Neural cell (in vitro differentiated cells): ENCODE data around the gene PLAAT2.

ENCODE experiments used
- CTCF ChIP-seq: fragments of 450-650 bp; IDR thresholded peaks from 2 replicates; pipeline ENCODE4 v1.5.1; 2014; ENCODE audit warnings: antibody characterized with exemption, mild to moderate bottlenecking, moderate library complexity; ENCODE audit not compliant: poor library complexity, severe bottlenecking
- EP300 ChIP-seq: fragments of 450-650 bp; conservative IDR thresholded peaks from 2 replicates; pipeline ENCODE4 v1.6.1; 2014; ENCODE audit warnings: antibody characterized with exemption, mild to moderate bottlenecking, moderate library complexity; ENCODE audit not compliant: poor library complexity, severe bottlenecking
- EZH2 ChIP-seq: fragments of 200-600, 300-800 bp; shearing (Covaris generic), sonication (generic); IDR thresholded peaks from 2 replicates; pipeline ENCODE4 v1.6.1; 2014; ENCODE audit warnings: antibody characterized with exemption, low read length, borderline replicate concordance, mild to moderate bottlenecking; ENCODE audit not compliant: insufficient read depth, poor library complexity, severe bottlenecking
- SMC3 ChIP-seq: fragments of 450-650 bp; conservative IDR thresholded peaks from 2 replicates; pipeline ENCODE4 v1.6.1; 2014; ENCODE audit warnings: antibody characterized with exemption, mild to moderate bottlenecking, moderate library complexity; ENCODE audit not compliant: poor library complexity
- TAF1 ChIP-seq: IDR thresholded peaks from 2 replicates; pipeline ENCODE4 v1.6.1; 2012; ENCODE audit warnings: low read depth

- TF ChIP-seq CTCF (no peak), EP300 (no peak), SMC3 (no peak), TAF1 (no peak), EZH2 (no peak)
Measured at GRCh38 chr11:63547061-63547460, 16.1 kb downstream of the PLAAT2 start.
